CD4-positive, alpha-beta memory T cell (primary cell): Measurements from ENCODE around the gene IFNGR1. TPM values are rescaled to one million over a fixed set of nuclear protein-coding genes. Genes with fewer than 3 reads are reported as not detected.
"Not testable (repeated sequence)": the region's sequence is repeated elsewhere in the genome, so short reads cannot be mapped to it uniquely, and the experiment has no call there.

Experiments
- CTCF ChIA-PET: fragments of 350-600 bp; sonication (Branson Sonifier 250); formaldehyde crosslinking; loops from one replicate; lab custom pipeline; 2021; ENCODE audit warnings: inconsistent platforms; ENCODE audit not compliant: partially characterized antibody; lab: Charles Lee
- POLR2A ChIA-PET: fragments of 350-600 bp; sonication (Branson Sonifier 250); formaldehyde crosslinking; loops from one replicate; lab custom pipeline; 2021; ENCODE audit not compliant: partially characterized antibody; lab: Charles Lee
- DNase-seq, 5 donors: peaks; one replicate each; pipeline versions ENCODE4 v3.0.0 to v3.0.0-alpha.2; 2020 to 2022; ENCODE audit warnings: mixed read lengths in 1 of 5
- H3K27ac ChIP-seq: one replicate; pipeline ENCODE4 v1.7.0; 2013; ENCODE audit warnings: low read depth, low read length
- H3K27me3 ChIP-seq: 2 replicates; pipeline ENCODE4 v1.7.0; 2013; ENCODE audit warnings: mild to moderate bottlenecking, low read length, moderate library complexity; ENCODE audit not compliant: insufficient read depth
- H3K36me3 ChIP-seq: 2 replicates; pipeline ENCODE4 v1.7.0; 2013; ENCODE audit warnings: mild to moderate bottlenecking, low read length, moderate library complexity; ENCODE audit not compliant: insufficient read depth
- H3K4me1 ChIP-seq: 2 replicates; pipeline ENCODE4 v1.7.0; 2013; ENCODE audit warnings: mild to moderate bottlenecking, low read length, moderate library complexity; ENCODE audit not compliant: insufficient read depth
- H3K4me3 ChIP-seq, 2 donors: one replicate each; pipeline ENCODE4 v1.7.0; 2013; ENCODE audit warnings: low read length in 2 of 2, mild to moderate bottlenecking in 1 of 2
- H3K9me3 ChIP-seq, 2 donors: one replicate each; pipeline ENCODE4 v1.7.0; 2013; ENCODE audit warnings: low read length in 2 of 2, control low read depth in 1 of 2; ENCODE audit not compliant: control insufficient read depth in 1 of 2
- H3K27ac Mint-ChIP-seq, 7 donors: one replicate each; pipeline ENCODE4 v1.8.0; 2020 to 2021; ENCODE audit warnings: mixed read lengths in 7 of 7, mild to moderate bottlenecking in 6 of 7, inconsistent platforms in 3 of 7, moderate library complexity in 3 of 7
- H3K27me3 Mint-ChIP-seq, 2 donors: one replicate each; pipeline ENCODE4 v1.8.0; 2020 to 2021; ENCODE audit warnings: mixed read lengths in 2 of 2
- H3K36me3 Mint-ChIP-seq, 2 donors: one replicate each; pipeline ENCODE4 v1.8.0; 2020 to 2021; ENCODE audit warnings: mixed read lengths in 2 of 2, inconsistent platforms in 1 of 2, mild to moderate bottlenecking in 1 of 2
- H3K4me1 Mint-ChIP-seq, 4 donors: one replicate each; pipeline ENCODE4 v1.8.0; 2020 to 2021; ENCODE audit warnings: mixed read lengths in 4 of 4, mild to moderate bottlenecking in 1 of 4
- H3K4me3 Mint-ChIP-seq, 8 donors: one replicate each; pipeline ENCODE4 v1.8.0; 2020 to 2021; ENCODE audit warnings: mixed read lengths in 8 of 8, mild to moderate bottlenecking in 7 of 8, moderate library complexity in 6 of 8, inconsistent platforms in 3 of 8
- H3K9me3 Mint-ChIP-seq, 8 donors: one replicate each; pipeline ENCODE4 v1.8.0; 2020 to 2021; ENCODE audit warnings: mixed read lengths in 8 of 8, mild to moderate bottlenecking in 5 of 8, inconsistent platforms in 3 of 8, moderate library complexity in 1 of 8
- intact Hi-C: fragments of 100-400 bp; cut with micrococcal nuclease; formaldehyde crosslinking; loops from one replicate; pipeline ENCODE4 v1.15.1; 2023
- polyA plus RNA-seq, 2 donors: library from polyadenylated mRNA; unstranded; fragments of 300-500 nt; fragmentation: Illumina TruSeq; gene quantifications; one replicate each; pipeline ENCODE4 v1.2.3, GENCODE V29; 2021
- total RNA-seq, 2 experiments: library from RNA; stranded (reverse); gene quantifications; one replicate each; pipeline ENCODE4 v1.2.3, GENCODE V29; 2021

Gene IFNGR1
- total and polyA plus RNA-seq, 4 experiments from 2014 or later = 38.3 to 57.9 (median 39.9) TPM

GRCh38 chr6:137219664-137220252 is 573 bp upstream of the IFNGR1 start:
- peaks cover 0 to 16% of the 10 kb centered on the region in 2 donors for H3K36me3 Mint-ChIP-seq
- H3K4me3 Mint-ChIP-seq = peak overlapping the region; percentile 75 to 100 (median 97)
- ChIA-PET POLR2A (interaction anchor here (0.7 to 6.4 kb wide), 4 partner anchors 13 to 592 kb away, joined by 3 to 66 read pairs (median 4); no protein-coding TSS in a partner anchor), CTCF (interaction anchor here (0.8 to 1.2 kb wide), 4 partner anchors 12 to 196 kb away, joined by 3 read pairs; no protein-coding TSS in a partner anchor)
- H3K4me3 ChIP-seq = peak overlapping the region; percentile 86 to 87
- H3K27ac ChIP-seq = peak overlapping the region; percentile 96
- peaks cover 0 to 1% of the 10 kb centered on the region in 2 donors for H3K27me3 Mint-ChIP-seq
- no peaks in the 10 kb centered on the region for H3K36me3 ChIP-seq
- intact Hi-C loops = loop anchor here (1.0 to 5.0 kb wide), 3 partner anchors 15 to 95 kb away; no protein-coding TSS in a partner anchor
- H3K9me3 ChIP-seq = no peaks in the 10 kb centered on the region
- H3K27me3 ChIP-seq = no peaks in the 10 kb centered on the region
- peaks cover 68% of the 10 kb centered on the region for H3K4me1 ChIP-seq
- H3K9me3 Mint-ChIP-seq = peaks cover 0 to 3% (median 0%) of the 10 kb centered on the region in 8 donors
- peak overlapping the region; percentile 86 to 99 (median 95) for H3K27ac Mint-ChIP-seq
- DNase-seq = no peak
- H3K4me1 Mint-ChIP-seq = peaks cover 43 to 74% (median 56%) of the 10 kb centered on the region in 4 donors

DNA sequence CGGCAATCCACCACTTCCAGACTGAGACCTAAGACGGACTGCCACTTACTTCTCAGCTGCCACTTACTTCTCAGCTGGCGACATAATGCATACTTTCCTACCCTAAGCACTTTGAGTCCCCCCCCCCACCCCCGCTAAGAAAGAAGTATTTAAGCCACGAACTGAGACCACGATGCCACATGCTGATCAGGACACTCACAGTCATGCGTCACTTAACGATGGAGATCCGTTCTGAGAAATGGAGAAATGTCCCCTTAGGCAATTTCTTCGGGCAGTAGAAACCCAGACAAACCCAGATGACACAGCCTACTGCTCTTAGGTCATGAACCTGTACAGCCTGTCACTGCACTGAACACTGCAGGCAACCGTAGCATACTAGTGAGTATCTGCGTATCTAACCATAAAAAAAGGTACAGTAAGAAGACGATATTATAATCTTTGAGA is 690 bp downstream of the IFNGR1 start:
- H3K4me1 Mint-ChIP-seq = peaks cover 45 to 74% (median 57%) of the 10 kb centered on the region in 4 donors
- peaks cover 0 to 1% of the 10 kb centered on the region in 2 donors for H3K27me3 Mint-ChIP-seq
- H3K4me3 Mint-ChIP-seq = peak overlapping the region; percentile 93 to 100 (median 97)
- Histone ChIP-seq H3K36me3 (no peaks in the 10 kb centered on the region), H3K27ac (peak overlapping the region; percentile 96), H3K4me1 (peaks cover 63% of the 10 kb centered on the region), H3K4me3 (peak overlapping the region; percentile 86 to 87), H3K27me3 (no peaks in the 10 kb centered on the region), H3K9me3 (no peaks in the 10 kb centered on the region)
- H3K27ac Mint-ChIP-seq = peak overlapping the region; percentile 93 to 100 (median 98)
- POLR2A ChIA-PET = interaction anchor here (0.8 to 2.8 kb wide), 4 partner anchors 13 to 113 kb away, joined by 3 to 16 read pairs (median 3); no protein-coding TSS in a partner anchor
- intact Hi-C loops = loop anchor here (2.0 to 5.0 kb wide), 2 partner anchors 61 to 96 kb away; no protein-coding TSS in a partner anchor
- H3K9me3 Mint-ChIP-seq = peaks cover 0 to 2% (median 0%) of the 10 kb centered on the region in 8 donors
- CTCF ChIA-PET = interaction anchor here (1.7 kb wide), 1 partner anchor 124 kb away, joined by 7 read pairs; no protein-coding TSS in a partner anchor
- DNase-seq = peak; percentile 56 to 83 (median 65)
- H3K36me3 Mint-ChIP-seq = peaks cover 5 to 16% of the 10 kb centered on the region in 2 donors

- no peaks in the 10 kb centered on the region for H3K9me3 Mint-ChIP-seq
- ChIA-PET POLR2A (interaction anchor here (0.8 to 2.8 kb wide), 4 partner anchors 14 to 113 kb away, joined by 3 to 16 read pairs (median 3); no protein-coding TSS in a partner anchor), CTCF (interaction anchor here (1.7 kb wide), 1 partner anchor 124 kb away, joined by 7 read pairs; no protein-coding TSS in a partner anchor)
- Histone ChIP-seq H3K4me1 (peaks cover 61% of the 10 kb centered on the region), H3K27ac (peak overlapping the region; percentile 96), H3K9me3 (no peaks in the 10 kb centered on the region), H3K36me3 (no peaks in the 10 kb centered on the region), H3K27me3 (no peaks in the 10 kb centered on the region), H3K4me3 (peak overlapping the region; percentile 86 to 87)
- intact Hi-C loops = loop anchor here (2.0 to 5.0 kb wide), 2 partner anchors 61 to 97 kb away; no protein-coding TSS in a partner anchor
- peaks cover 48 to 77% (median 58%) of the 10 kb centered on the region in 4 donors for H3K4me1 Mint-ChIP-seq
- H3K27ac Mint-ChIP-seq = peak overlapping the region; percentile 93 to 100 (median 98)
- peaks cover 5 to 16% of the 10 kb centered on the region in 2 donors for H3K36me3 Mint-ChIP-seq
- peak overlapping the region; percentile 93 to 100 (median 97) for H3K4me3 Mint-ChIP-seq
- no peak for DNase-seq
- peaks cover 0 to 1% of the 10 kb centered on the region in 2 donors for H3K27me3 Mint-ChIP-seq
Observed at GRCh38 chr6:137217801-137218472, 1.2 kb downstream of the IFNGR1 start.

DNA sequence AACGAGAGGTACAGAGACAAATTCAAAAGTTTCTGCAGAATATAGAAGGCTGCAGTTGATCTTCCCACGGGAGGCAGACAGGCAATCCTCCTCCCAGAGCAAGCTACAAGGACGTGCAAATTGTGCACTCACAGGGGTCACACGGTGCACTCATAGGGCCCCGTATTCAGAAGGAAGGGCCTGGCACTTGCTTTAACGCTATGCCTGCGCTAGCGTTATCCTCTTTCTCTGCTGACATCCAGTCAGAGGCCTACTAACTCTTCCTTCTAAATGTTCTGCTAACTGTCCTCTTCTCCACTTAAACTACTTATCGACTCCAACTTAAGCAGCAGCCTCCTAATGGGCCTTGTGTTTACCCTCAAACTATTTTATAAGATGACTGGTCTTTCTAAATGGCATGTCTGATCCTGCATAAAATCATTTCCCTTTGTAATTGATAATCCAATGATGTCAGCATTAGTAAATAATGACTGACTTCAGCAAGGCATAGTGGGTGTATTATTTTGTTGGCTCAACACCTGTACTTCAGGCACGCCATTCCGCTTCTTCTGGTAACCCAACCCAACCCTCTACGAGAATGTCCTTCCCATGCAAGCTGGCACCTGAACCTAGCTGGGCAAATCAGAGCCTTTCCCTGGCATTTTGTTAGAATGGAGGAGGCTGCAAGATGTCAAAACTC is 2.2 kb downstream of the IFNGR1 start:
- intact Hi-C loops = loop anchor here (5.0 kb wide), 1 partner anchor 60 kb away; no protein-coding TSS in a partner anchor
- Mint-ChIP-seq H3K27me3 (peaks cover 0 to 1% of the 10 kb centered on the region in 2 donors), H3K27ac (peak overlapping the region; percentile 22 to 97 (median 75)), H3K4me1 (peaks cover 51 to 84% (median 60%) of the 10 kb centered on the region in 4 donors), H3K36me3 (peaks cover 5 to 19% of the 10 kb centered on the region in 2 donors), H3K4me3 (peak overlapping the region; percentile 66 to 100 (median 96)), H3K9me3 (no peaks in the 10 kb centered on the region)
- Histone ChIP-seq H3K27me3 (no peaks in the 10 kb centered on the region), H3K27ac (no peak overlapping the region), H3K4me1 (peaks cover 56% of the 10 kb centered on the region), H3K4me3 (no peak overlapping the region), H3K36me3 (no peaks in the 10 kb centered on the region), H3K9me3 (no peaks in the 10 kb centered on the region)
- DNase-seq = no peak
- ChIA-PET CTCF (interaction anchor here (1.7 kb wide), 1 partner anchor 123 kb away, joined by 7 read pairs; no protein-coding TSS in a partner anchor), POLR2A (interaction anchor here (0.6 to 2.8 kb wide), 3 partner anchors 14 to 172 kb away, joined by 3 to 16 read pairs (median 3); no protein-coding TSS in a partner anchor)

GRCh38 chr6:137216106-137216505 is 3.1 kb downstream of the IFNGR1 start:
- Histone ChIP-seq H3K4me1 (peaks cover 60% of the 10 kb centered on the region), H3K36me3 (no peaks in the 10 kb centered on the region), H3K4me3 (no peak overlapping the region), H3K27me3 (no peaks in the 10 kb centered on the region), H3K9me3 (no peaks in the 10 kb centered on the region), H3K27ac (no peak overlapping the region)
- H3K27ac Mint-ChIP-seq = peak overlapping the region in 4 of 7 donors; percentile 4 to 93 (median 42)
- DNase-seq = no peak
- ChIA-PET CTCF (no interaction called here), POLR2A (interaction anchor here (2.8 kb wide), 1 partner anchor 15 kb away, joined by 16 read pairs; no protein-coding TSS in a partner anchor)
- peaks cover 51 to 91% (median 65%) of the 10 kb centered on the region in 4 donors for H3K4me1 Mint-ChIP-seq
- peaks cover 11 to 22% of the 10 kb centered on the region in 2 donors for H3K36me3 Mint-ChIP-seq
- H3K9me3 Mint-ChIP-seq = no peaks in the 10 kb centered on the region
- peak overlapping the region; percentile 64 to 100 (median 96) for H3K4me3 Mint-ChIP-seq
- intact Hi-C loops = loop anchor here (5.0 kb wide), 1 partner anchor 59 kb away; no protein-coding TSS in a partner anchor
- H3K27me3 Mint-ChIP-seq = peaks cover 0 to 1% of the 10 kb centered on the region in 2 donors

DNA sequence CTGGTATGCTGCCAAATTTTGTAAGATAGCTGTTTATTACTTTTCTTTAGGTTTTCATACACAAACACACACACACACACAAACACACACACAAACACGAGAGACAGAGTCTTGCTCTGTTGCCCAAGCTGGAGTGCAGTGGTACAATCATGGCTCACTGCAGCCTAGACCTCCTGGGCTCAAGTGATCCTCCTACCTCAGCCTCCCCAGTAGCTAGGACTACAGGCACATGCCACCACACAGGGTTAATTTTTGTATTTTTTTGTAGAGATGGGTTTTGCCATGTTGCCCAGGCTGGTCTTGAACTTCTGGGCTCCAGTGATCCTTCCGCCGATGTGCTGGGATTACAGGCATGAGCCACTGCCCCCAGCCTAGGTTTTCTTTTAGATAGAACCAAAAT is 3.6 kb downstream of the IFNGR1 start:
- H3K36me3 ChIP-seq, H3K27ac ChIP-seq, CTCF ChIA-PET, H3K4me3 ChIP-seq, H3K9me3 ChIP-seq, H3K27me3 ChIP-seq, POLR2A ChIA-PET, H3K27me3 Mint-ChIP-seq, DNase-seq, H3K9me3 Mint-ChIP-seq: not testable (repeated sequence)
- H3K4me3 Mint-ChIP-seq = peak overlapping the region in 3 of 8 donors; percentile 7 to 58 (median 35)
- H3K4me1 Mint-ChIP-seq = peaks cover 49 to 91% (median 66%) of the 10 kb centered on the region in 4 donors
- peak overlapping the region in 2 of 7 donors; percentile 22 to 46 for H3K27ac Mint-ChIP-seq
- H3K36me3 Mint-ChIP-seq = peaks cover 15 to 22% of the 10 kb centered on the region in 2 donors
- intact Hi-C loops = loop anchor here (5.0 kb wide), 1 partner anchor 58 kb away; no protein-coding TSS in a partner anchor
- H3K4me1 ChIP-seq = peaks cover 60% of the 10 kb centered on the region
